HL-60 (cell line): ENCODE results near the gene CEP112.

Source experiments
- CTCF ChIP-seq: IDR thresholded peaks from one replicate; pipeline ENCODE4 v1.5.1; 2011; ENCODE audit warnings: low read length, control low read depth, inconsistent platforms; ENCODE audit not compliant: insufficient read depth
- POLR2AphosphoS5 ChIP-seq: IDR thresholded peaks from 2 replicates; pipeline ENCODE4 v1.6.1; 2012; ENCODE audit warnings: low read depth

GRCh38 chr17:65850486-65850885 is 341.4 kb downstream of the CEP112 start:
- TF ChIP-seq CTCF (no peak), POLR2AphosphoS5 (no peak)
